C4-2B (cell line): ENCODE measurements around the gene PYGO1.

ENCODE experiments used
- CTCF ChIP-seq: fragments of 450-650 bp; conservative IDR thresholded peaks from 2 replicates; pipeline ENCODE4 v1.5.1; 2017; ENCODE audit warnings: mild to moderate bottlenecking
- ZFX ChIP-seq: fragments of 450-650 bp; IDR thresholded peaks from 2 replicates; pipeline ENCODE4 v1.6.1; 2017

- TF ChIP-seq CTCF (no peak), ZFX (no peak)
These were observed 59.3 kb downstream of the PYGO1 start for GRCh38 chr15:55528812-55529211.
